ENCODE data around the gene ARL14EPL. TPM values are rescaled to one million over a fixed set of nuclear protein-coding genes. Genes with fewer than 3 reads are reported as not detected.
"Not testable (repeated sequence)": the region's sequence is repeated elsewhere in the genome, so short reads cannot be mapped to it uniquely, and the experiment has no call there.

The ARL14EPL gene
- total and polyA plus RNA-seq, 4 donors, result not detected

GRCh38 chr5:116076496-116076895 lies 44.2 kb downstream of the ARL14EPL start:
- Histone ChIP-seq H3K4me1 (ENCODE audit: control insufficient read depth, insufficient read depth, low read length) (no peaks in the 10 kb centered on the region), H3K36me3 (ENCODE audit: control insufficient read depth, insufficient read depth, low read length) (no peaks in the 10 kb centered on the region), H3K9me3 (ENCODE audit: control insufficient read depth, insufficient read depth, low read length) (no peaks in the 10 kb centered on the region), H3K27ac (ENCODE audit: low read depth, low read length) (no peak overlapping the region), H3K4me3 (ENCODE audit: low read depth, low read length) (no peak overlapping the region), H3K27me3 (ENCODE audit: control insufficient read depth, insufficient read depth, low read length) (no peaks in the 10 kb centered on the region)
- no CpG with 5 or more reads among the region's 1 CpG for WGBS (ENCODE audit: insufficient coverage)
- DNase-seq (ENCODE audit: low read depth in 4 of 6, low spot score in 6 of 6), result no peak

GRCh38 chr5:116078199-116078598 lies 45.9 kb downstream of the ARL14EPL start:
- Histone ChIP-seq H3K9me3 (ENCODE audit: control insufficient read depth, insufficient read depth, low read length) (no peaks in the 10 kb centered on the region), H3K4me1 (ENCODE audit: control insufficient read depth, insufficient read depth, low read length) (no peaks in the 10 kb centered on the region), H3K27ac (ENCODE audit: low read depth, low read length) (no peak overlapping the region), H3K27me3 (ENCODE audit: control insufficient read depth, insufficient read depth, low read length) (no peaks in the 10 kb centered on the region), H3K36me3 (ENCODE audit: control insufficient read depth, insufficient read depth, low read length) (no peaks in the 10 kb centered on the region), H3K4me3 (ENCODE audit: low read depth, low read length) (no peak overlapping the region)
- DNase-seq (ENCODE audit: low read depth in 4 of 6, low spot score in 6 of 6), result no peak
- WGBS (ENCODE audit: insufficient coverage), result 88% methylated on average over 4 of the region's 5 CpGs

- peak in 2 of 6 donors; percentile 1 to 63 for DNase-seq (ENCODE audit: low read depth in 4 of 6, low spot score in 6 of 6)
Measured at GRCh38 chr5:116084287-116084691, 52.0 kb downstream of the ARL14EPL start.

GRCh38 chr5:116084871-116085715 lies 52.8 kb downstream of the ARL14EPL start, which contains the start of gene COMMD10:
Gene COMMD10, plus strand, starts transcription at chr5:116085025.
- no peaks in the 10 kb centered on the region for H3K27me3 ChIP-seq (ENCODE audit: control insufficient read depth, insufficient read depth, low read length)
- H3K27ac ChIP-seq (ENCODE audit: low read depth, low read length), result peak within 1 kb of the TSS; percentile 76
- H3K9me3 ChIP-seq (ENCODE audit: control insufficient read depth, insufficient read depth, low read length), result no peaks in the 10 kb centered on the region
- 0% methylated on average over 63 of the region's 65 CpGs for WGBS (ENCODE audit: insufficient coverage)
- no peaks in the 10 kb centered on the region for H3K36me3 ChIP-seq (ENCODE audit: control insufficient read depth, insufficient read depth, low read length)
- H3K4me1 ChIP-seq (ENCODE audit: control insufficient read depth, insufficient read depth, low read length), result peaks cover 8% of the 10 kb centered on the region
- peak; percentile 68 to 97 (median 80) for DNase-seq (ENCODE audit: low read depth in 4 of 6, low spot score in 6 of 6)
- H3K4me3 ChIP-seq (ENCODE audit: low read depth, low read length), result peak within 1 kb of the TSS; percentile 76

More at GRCh38 chr5:116084287-116084691, 52.0 kb downstream of the ARL14EPL start:
- Histone ChIP-seq H3K27ac (ENCODE audit: low read depth, low read length) (no peak overlapping the region), H3K4me1 (ENCODE audit: control insufficient read depth, insufficient read depth, low read length) (peaks cover 8% of the 10 kb centered on the region), H3K27me3 (ENCODE audit: control insufficient read depth, insufficient read depth, low read length) (no peaks in the 10 kb centered on the region), H3K36me3 (ENCODE audit: control insufficient read depth, insufficient read depth, low read length) (no peaks in the 10 kb centered on the region), H3K4me3 (ENCODE audit: low read depth, low read length) (peak overlapping the region; percentile 76), H3K9me3 (ENCODE audit: control insufficient read depth, insufficient read depth, low read length) (no peaks in the 10 kb centered on the region)
- 8% methylated on average over 2 of the region's 11 CpGs for WGBS (ENCODE audit: insufficient coverage)

- H3K4me1 ChIP-seq (ENCODE audit: control insufficient read depth, insufficient read depth, low read length); DNase-seq (ENCODE audit: low read depth in 4 of 6, low spot score in 6 of 6); H3K27me3 ChIP-seq (ENCODE audit: control insufficient read depth, insufficient read depth, low read length); H3K4me3 ChIP-seq (ENCODE audit: low read depth, low read length); H3K36me3 ChIP-seq (ENCODE audit: control insufficient read depth, insufficient read depth, low read length); H3K27ac ChIP-seq (ENCODE audit: low read depth, low read length); H3K9me3 ChIP-seq (ENCODE audit: control insufficient read depth, insufficient read depth, low read length): not testable (repeated sequence)
- WGBS (ENCODE audit: insufficient coverage), result 97% methylated on average over 10 of the region's 11 CpGs
Measured at GRCh38 chr5:116086309-116086708, 54.0 kb downstream of the ARL14EPL start.

- Histone ChIP-seq H3K4me1 (ENCODE audit: control insufficient read depth, insufficient read depth, low read length) (peaks cover 8% of the 10 kb centered on the region), H3K27me3 (ENCODE audit: control insufficient read depth, insufficient read depth, low read length) (no peaks in the 10 kb centered on the region), H3K36me3 (ENCODE audit: control insufficient read depth, insufficient read depth, low read length) (peaks cover 4% of the 10 kb centered on the region), H3K4me3 (ENCODE audit: low read depth, low read length) (no peak overlapping the region), H3K27ac (ENCODE audit: low read depth, low read length) (no peak overlapping the region), H3K9me3 (ENCODE audit: control insufficient read depth, insufficient read depth, low read length) (no peaks in the 10 kb centered on the region)
- DNase-seq (ENCODE audit: low read depth in 4 of 6, low spot score in 6 of 6), result no peak
Measured at GRCh38 chr5:116088062-116088461, 55.8 kb downstream of the ARL14EPL start.

GRCh38 chr5:116090302-116090701 lies 58.0 kb downstream of the ARL14EPL start:
- no peak overlapping the region for H3K4me3 ChIP-seq (ENCODE audit: low read depth, low read length)
- DNase-seq (ENCODE audit: low read depth in 4 of 6, low spot score in 6 of 6), result no peak
- WGBS (ENCODE audit: insufficient coverage), result 94% methylated on average over 3 of the region's 3 CpGs

GRCh38 chr5:116091416-116091815 lies 59.1 kb downstream of the ARL14EPL start:
- Histone ChIP-seq H3K9me3 (ENCODE audit: control insufficient read depth, insufficient read depth, low read length) (no peaks in the 10 kb centered on the region), H3K4me1 (ENCODE audit: control insufficient read depth, insufficient read depth, low read length) (no peaks in the 10 kb centered on the region), H3K36me3 (ENCODE audit: control insufficient read depth, insufficient read depth, low read length) (peaks cover 8% of the 10 kb centered on the region), H3K4me3 (ENCODE audit: low read depth, low read length) (no peak overlapping the region), H3K27ac (ENCODE audit: low read depth, low read length) (no peak overlapping the region), H3K27me3 (ENCODE audit: control insufficient read depth, insufficient read depth, low read length) (no peaks in the 10 kb centered on the region)
- DNase-seq (ENCODE audit: low read depth in 4 of 6, low spot score in 6 of 6), result no peak
- no CpG with 5 or more reads among the region's 1 CpG for WGBS (ENCODE audit: insufficient coverage)

More at GRCh38 chr5:116090302-116090701, 58.0 kb downstream of the ARL14EPL start:
- H3K27ac ChIP-seq (ENCODE audit: low read depth, low read length), result no peak overlapping the region
- H3K9me3 ChIP-seq (ENCODE audit: control insufficient read depth, insufficient read depth, low read length), result no peaks in the 10 kb centered on the region
- no peaks in the 10 kb centered on the region for H3K4me1 ChIP-seq (ENCODE audit: control insufficient read depth, insufficient read depth, low read length)
- peaks cover 8% of the 10 kb centered on the region for H3K36me3 ChIP-seq (ENCODE audit: control insufficient read depth, insufficient read depth, low read length)
- H3K27me3 ChIP-seq (ENCODE audit: control insufficient read depth, insufficient read depth, low read length), result no peaks in the 10 kb centered on the region

GRCh38 chr5:116097301-116097700 lies 65.0 kb downstream of the ARL14EPL start:
- Histone ChIP-seq H3K4me1 (ENCODE audit: control insufficient read depth, insufficient read depth, low read length) (no peaks in the 10 kb centered on the region), H3K27ac (ENCODE audit: low read depth, low read length) (no peak overlapping the region), H3K27me3 (ENCODE audit: control insufficient read depth, insufficient read depth, low read length) (no peaks in the 10 kb centered on the region), H3K36me3 (ENCODE audit: control insufficient read depth, insufficient read depth, low read length) (peaks cover 8% of the 10 kb centered on the region), H3K4me3 (ENCODE audit: low read depth, low read length) (no peak overlapping the region), H3K9me3 (ENCODE audit: control insufficient read depth, insufficient read depth, low read length) (no peaks in the 10 kb centered on the region)
- WGBS (ENCODE audit: insufficient coverage), result 95% methylated on average over 2 of the region's 4 CpGs
- no peak for DNase-seq (ENCODE audit: low read depth in 4 of 6, low spot score in 6 of 6)

- Histone ChIP-seq H3K27me3 (ENCODE audit: control insufficient read depth, insufficient read depth, low read length) (no peaks in the 10 kb centered on the region), H3K4me1 (ENCODE audit: control insufficient read depth, insufficient read depth, low read length) (no peaks in the 10 kb centered on the region), H3K27ac (ENCODE audit: low read depth, low read length) (no peak overlapping the region), H3K4me3 (ENCODE audit: low read depth, low read length) (no peak overlapping the region), H3K9me3 (ENCODE audit: control insufficient read depth, insufficient read depth, low read length) (no peaks in the 10 kb centered on the region), H3K36me3 (ENCODE audit: control insufficient read depth, insufficient read depth, low read length) (no peaks in the 10 kb centered on the region)
- WGBS (ENCODE audit: insufficient coverage), result no CpG with 5 or more reads among the region's 2 CpGs
- no peak for DNase-seq (ENCODE audit: low read depth in 4 of 6, low spot score in 6 of 6)
Measured at GRCh38 chr5:116098998-116099397, 66.7 kb downstream of the ARL14EPL start.
